Mononuclear cell (primary cell): ENCODE results near the gene SCAMP3. TPM values are rescaled to one million over a fixed set of nuclear protein-coding genes. Genes with fewer than 3 reads are reported as not detected.
"Not testable (repeated sequence)": the region's sequence is repeated elsewhere in the genome, so short reads cannot be mapped to it uniquely, and the experiment has no call there.

Experiments used
- H3K27me3 ChIP-seq: 2 replicates; pipeline ENCODE4 v1.6.0; 2011; ENCODE audit warnings: low read length, control low read depth; ENCODE audit not compliant: insufficient read depth
- H3K4me1 ChIP-seq: 2 replicates; pipeline ENCODE4 v1.5.1; 2011; ENCODE audit warnings: mild to moderate bottlenecking, low read length, control low read depth; ENCODE audit not compliant: insufficient read depth
- H3K4me3 ChIP-seq: 2 replicates; pipeline ENCODE4 v1.5.1; 2011; ENCODE audit warnings: mild to moderate bottlenecking, low read length, moderate library complexity
- H3K9me3 ChIP-seq: 2 replicates; pipeline ENCODE4 v1.5.1; 2011; ENCODE audit warnings: low read depth, mild to moderate bottlenecking, control low read depth, low read length
- total RNA-seq: library from RNA; depleted of rRNA; stranded (reverse); fragments of >200 nt; gene quantifications from one replicate; pipeline ENCODE4 v1.2.3, GENCODE V29; 2012

SCAMP3 gene
- total RNA-seq, 1 donor, result 17.9 TPM

DNA sequence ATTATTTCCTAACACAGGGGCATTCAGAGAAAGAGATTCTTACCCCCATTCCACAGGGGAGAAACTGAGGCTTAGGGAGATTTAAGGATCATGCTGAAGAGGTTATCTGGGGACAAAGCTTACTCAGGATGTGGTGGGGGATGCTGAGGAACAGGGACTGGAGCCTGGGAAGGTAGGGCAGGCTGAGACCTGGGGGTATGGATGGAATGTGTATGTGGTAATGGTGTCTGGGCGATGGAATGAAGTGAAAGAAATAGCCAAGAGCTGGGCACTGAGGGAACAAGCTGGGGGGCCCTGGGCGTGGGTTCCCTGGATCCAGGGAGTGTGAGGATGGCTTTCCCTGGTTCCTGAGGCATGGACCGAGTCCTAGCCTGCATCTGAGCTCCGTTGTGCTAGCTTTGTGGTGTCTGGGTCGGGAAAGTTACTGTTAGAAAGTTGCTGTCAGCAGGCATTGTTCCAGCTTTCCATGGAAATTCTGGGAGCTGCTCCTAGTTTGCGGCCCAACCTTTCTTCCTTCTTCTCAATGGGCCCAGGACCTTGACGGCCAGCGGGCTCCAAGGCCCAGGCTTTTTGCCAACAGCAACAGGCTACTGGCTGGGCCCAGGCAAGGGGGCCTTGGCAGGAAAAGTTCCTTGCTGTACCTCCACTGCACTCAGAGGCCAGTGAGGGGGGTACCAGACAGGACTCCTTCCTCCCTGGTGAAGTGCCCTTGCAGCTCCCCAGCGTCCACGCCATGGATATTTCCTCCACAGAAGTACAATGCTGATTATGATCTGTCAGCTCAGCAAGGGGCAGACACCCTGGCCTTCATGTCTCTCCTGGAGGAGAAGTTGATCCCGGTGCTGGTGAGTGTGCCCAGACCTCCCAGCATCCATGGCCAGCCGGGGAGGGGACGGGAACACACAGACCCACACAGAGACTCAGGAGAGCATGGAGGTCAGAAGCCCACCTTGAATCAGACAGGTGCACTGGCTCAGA lies 29.9 kb downstream of the SCAMP3 start:
- peaks cover 25% of the 10 kb centered on the region for H3K4me1 ChIP-seq
- H3K4me3 ChIP-seq, H3K27me3 ChIP-seq, H3K9me3 ChIP-seq: not testable (repeated sequence)

DNA sequence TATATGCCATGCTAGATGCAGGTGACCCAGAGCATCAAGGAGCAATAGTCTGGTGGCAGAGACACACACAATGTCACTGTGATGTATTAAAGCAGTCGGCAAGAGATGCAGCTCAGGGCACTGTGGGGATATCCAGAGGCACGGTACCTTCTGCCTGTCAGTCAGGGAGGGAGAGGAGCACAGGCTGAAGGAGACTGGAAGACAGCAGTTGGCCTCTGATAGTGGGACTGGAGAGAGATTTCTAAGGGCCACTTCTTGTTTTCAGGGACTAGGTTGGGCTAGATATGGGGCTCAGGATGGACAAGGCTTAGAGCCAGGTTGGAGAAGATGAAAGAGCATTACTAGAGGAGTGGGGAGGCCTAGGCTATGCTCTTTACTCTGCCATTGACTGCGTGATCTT lies 30.9 kb downstream of the SCAMP3 start:
- not testable (repeated sequence) for H3K27me3 ChIP-seq, H3K9me3 ChIP-seq, H3K4me3 ChIP-seq
- H3K4me1 ChIP-seq, result peaks cover 25% of the 10 kb centered on the region

DNA sequence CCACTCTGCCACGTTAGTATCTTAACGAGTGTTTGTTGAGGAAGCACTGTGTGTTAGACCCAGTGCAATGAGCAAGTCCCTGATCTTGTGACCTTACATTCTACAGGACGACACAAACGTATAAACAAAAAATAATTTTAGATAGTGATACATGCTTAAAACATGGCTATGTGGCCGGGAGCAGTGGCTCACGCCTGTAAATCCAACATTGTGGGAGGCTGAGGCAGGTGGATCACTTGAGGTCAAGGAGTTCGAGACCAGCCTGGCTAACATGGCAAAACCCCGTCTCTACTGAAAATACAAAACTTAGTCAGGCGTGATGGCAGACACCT lies 34.1 kb downstream of the SCAMP3 start:
- Histone ChIP-seq H3K4me3 (peak overlapping the region; percentile 51), H3K9me3 (no peaks in the 10 kb centered on the region), H3K4me1 (peaks cover 48% of the 10 kb centered on the region), H3K27me3 (no peaks in the 10 kb centered on the region)

DNA sequence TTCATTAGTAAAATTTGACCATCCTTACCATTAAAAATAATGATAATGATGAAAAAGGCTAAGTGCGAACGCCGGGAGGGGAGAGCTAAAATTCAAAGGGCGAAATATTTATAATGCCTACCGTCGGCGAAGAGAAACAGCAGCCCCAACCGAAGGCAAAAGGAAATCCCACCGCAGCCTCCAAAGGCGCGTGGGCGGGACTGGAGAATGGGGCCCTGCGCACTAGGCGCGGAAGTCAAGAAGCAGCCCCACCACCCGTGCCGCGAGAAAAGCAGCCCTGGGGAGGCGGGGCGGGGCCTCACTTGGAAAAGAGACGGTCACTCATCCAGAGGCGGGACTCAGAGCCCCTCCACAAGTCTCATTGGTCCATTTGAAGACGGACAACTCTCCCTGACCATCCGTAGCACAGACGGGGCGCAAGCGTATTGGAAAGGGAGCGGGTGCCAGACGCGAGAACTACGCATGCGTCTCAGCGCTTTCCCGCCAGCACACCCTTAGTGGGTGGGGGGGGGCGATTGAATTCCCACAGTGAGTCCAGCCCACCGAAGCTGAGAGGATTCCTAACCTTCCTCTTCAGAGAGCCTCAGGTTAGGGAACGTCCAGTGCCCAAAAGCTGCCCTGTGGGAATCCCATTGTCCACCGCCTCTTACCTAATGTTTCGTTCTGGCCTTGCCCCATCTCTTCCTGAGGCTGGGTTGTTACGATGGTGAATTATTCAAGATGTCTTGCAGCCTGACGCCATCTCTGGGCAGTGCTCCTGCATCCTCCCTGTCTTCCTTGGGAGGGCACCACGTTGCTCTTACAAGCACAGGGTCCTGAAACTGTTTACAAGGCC lies 34.7 kb downstream of the SCAMP3 start:
- H3K4me3 ChIP-seq, result peak overlapping the region; percentile 51
- H3K9me3 ChIP-seq, result no peaks in the 10 kb centered on the region
- H3K27me3 ChIP-seq, result no peaks in the 10 kb centered on the region
- H3K4me1 ChIP-seq, result peaks cover 54% of the 10 kb centered on the region

DNA sequence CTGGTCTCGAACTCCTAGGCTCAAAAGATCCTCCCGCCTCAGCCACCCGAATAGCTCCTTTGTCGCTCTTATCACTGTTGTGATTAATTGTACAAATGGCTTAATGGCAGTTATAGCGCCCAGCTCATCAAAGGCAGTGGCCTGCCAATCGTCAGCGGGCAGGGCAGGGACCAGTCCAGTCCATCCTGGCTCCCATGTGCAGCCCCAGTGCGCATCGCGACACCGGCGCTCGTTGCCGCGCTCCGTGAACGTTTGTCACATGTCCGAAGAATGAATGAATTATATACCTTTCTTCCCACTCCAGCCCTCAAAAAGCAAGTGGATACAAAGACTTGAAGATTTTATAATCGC lies 35.3 kb downstream of the SCAMP3 start:
- Histone ChIP-seq H3K4me3 (peak overlapping the region; percentile 51), H3K4me1 (peaks cover 60% of the 10 kb centered on the region), H3K27me3 (no peaks in the 10 kb centered on the region), H3K9me3 (no peaks in the 10 kb centered on the region)

DNA sequence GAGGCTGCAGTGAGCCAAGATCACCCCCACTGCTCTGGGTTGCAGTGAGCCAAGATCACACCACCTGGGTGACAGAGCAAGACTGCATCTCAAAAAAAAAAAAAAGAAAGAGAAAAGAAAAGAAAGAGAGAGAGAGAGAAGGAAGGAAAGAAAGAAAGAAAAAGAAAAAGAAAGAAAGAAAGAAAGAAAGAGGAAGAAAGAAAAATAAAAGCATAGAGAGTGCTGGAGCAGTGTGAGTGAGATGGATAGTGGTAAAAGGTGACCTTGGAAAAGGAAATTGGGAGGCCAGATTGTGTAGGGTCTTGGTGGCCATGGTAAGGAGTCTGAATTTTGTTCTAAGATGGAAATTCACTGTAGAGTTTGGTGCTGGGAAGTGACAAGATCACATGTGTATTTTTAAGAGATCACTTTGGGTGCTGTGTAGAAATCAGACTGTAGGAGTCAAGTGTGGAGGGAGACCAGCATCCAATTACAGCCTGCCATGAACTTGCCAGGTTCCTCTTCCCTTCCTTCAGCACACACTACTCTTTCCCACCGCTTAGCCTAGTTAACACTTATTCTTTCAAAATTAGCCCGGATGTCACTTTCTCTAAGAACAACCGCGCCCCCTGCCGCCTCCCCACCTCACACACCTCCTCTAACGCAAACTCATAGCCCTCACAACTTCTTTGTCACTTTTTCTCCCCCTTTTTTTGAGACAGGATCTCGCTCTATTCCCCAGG lies 35.8 kb downstream of the SCAMP3 start:
- H3K9me3 ChIP-seq, result no peaks in the 10 kb centered on the region
- H3K4me3 ChIP-seq, result peak overlapping the region; percentile 51
- H3K4me1 ChIP-seq, result peaks cover 64% of the 10 kb centered on the region
- no peaks in the 10 kb centered on the region for H3K27me3 ChIP-seq

DNA sequence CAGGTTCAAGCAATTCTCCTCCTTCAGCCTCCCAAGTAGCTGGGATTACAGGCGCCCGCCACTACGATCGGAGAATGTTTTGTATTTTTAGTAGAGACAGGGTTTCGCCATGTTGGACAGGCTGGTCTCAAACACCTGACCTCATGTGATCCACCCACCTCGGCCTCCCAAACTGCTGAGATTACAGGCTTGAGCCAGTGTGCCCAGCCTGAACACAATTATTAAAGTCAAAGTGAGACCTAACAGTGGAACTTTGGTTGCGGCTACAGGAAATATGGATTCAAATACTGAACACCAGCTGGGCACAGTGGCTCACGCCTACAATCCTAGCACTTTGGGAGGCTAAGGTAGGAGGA lies 36.8 kb downstream of the SCAMP3 start:
- H3K4me3 ChIP-seq, H3K9me3 ChIP-seq, H3K27me3 ChIP-seq: not testable (repeated sequence)
- H3K4me1 ChIP-seq, result peaks cover 73% of the 10 kb centered on the region

DNA sequence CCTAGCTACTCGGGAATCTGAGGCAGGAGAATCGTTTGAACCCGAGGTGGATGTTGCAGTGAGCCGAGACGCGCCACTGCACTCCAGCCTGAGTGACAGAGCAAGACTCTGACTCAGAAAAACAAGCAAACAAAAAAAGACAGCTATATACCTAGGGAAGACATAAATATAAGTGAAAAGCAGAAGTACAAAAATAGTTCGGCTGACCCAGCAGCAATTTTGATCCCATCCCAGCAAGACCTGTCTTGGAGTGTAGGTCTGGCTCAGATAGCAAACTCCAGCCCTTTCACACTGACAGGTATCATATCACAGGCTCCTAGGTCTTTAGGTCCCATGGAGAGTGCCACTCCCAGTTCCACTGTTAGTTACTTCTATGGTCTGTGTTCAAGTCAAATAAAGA lies 39.1 kb downstream of the SCAMP3 start:
- Histone ChIP-seq H3K4me1 (peaks cover 87% of the 10 kb centered on the region), H3K27me3 (no peaks in the 10 kb centered on the region), H3K9me3 (no peaks in the 10 kb centered on the region), H3K4me3 (no peak overlapping the region)

DNA sequence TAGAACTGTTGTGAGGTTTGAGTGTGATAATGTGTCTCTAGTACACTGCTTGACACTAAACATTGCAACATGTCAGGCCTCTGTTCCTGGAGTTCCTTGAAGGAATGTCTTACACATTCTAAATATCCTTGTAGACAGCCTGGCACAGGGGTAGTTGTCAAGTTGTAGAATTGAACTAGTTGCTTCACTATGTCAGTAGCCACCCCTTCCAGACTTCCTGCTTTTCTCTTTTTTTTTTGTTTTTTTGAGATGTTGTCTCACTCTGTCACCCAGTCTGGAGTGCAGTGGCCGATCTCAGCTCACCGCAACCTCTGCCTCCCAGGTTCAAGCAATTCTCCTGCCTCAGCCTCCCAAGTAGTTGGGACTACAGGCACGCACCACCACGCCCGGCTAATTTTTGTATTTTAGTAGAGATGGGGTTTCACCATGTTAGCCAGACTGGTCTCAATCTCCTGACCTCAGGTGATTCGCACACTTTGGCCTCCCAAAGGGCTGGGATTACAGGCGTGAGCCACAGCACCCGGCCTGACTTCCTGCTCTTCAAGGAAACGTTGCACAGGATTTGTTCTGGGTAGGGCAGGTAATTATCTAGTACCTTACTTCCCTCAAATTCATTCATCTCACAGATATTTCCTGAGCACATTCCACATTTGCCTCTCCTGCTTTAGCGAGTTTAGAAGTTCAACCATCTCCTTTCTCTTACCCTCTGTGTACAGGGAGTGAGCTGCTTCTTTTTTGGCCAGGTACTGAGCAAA lies 41.8 kb downstream of the SCAMP3 start:
- H3K4me3 ChIP-seq, H3K27me3 ChIP-seq, H3K9me3 ChIP-seq: not testable (repeated sequence)
- H3K4me1 ChIP-seq, result peaks cover 69% of the 10 kb centered on the region

DNA sequence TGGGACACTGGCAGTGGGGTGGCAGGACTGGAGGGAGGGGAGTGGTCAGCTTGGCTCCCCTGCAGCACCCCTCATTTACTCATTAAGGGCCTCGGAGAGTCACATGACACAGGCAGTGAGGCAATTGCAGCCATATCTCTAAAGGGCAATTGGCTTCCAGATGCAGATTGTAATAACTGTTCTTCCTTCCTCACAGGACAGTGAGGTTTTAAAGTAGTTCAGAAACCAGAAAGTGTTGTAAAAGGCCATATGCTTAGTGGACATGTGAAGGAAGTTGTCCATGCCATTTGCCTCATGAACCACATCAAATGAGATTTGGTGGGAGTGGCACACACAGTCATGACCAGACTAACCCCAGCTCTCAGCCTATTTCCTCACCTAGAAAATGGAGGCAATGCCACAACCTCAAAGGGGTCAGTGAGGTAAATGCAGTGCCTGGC lies 42.5 kb downstream of the SCAMP3 start:
- no peaks in the 10 kb centered on the region for H3K9me3 ChIP-seq
- no peak overlapping the region for H3K4me3 ChIP-seq
- peaks cover 67% of the 10 kb centered on the region for H3K4me1 ChIP-seq

GRCh38 chr1:155218854-155219591 lies 43.1 kb downstream of the SCAMP3 start:
- Histone ChIP-seq H3K27me3 (no peaks in the 10 kb centered on the region), H3K4me3 (no peak overlapping the region), H3K4me1 (peaks cover 61% of the 10 kb centered on the region), H3K9me3 (no peaks in the 10 kb centered on the region)

More for the DNA sequence above, 42.5 kb downstream of the SCAMP3 start:
- no peaks in the 10 kb centered on the region for H3K27me3 ChIP-seq

- H3K4me1 ChIP-seq, result peaks cover 44% of the 10 kb centered on the region
- not testable (repeated sequence) for H3K9me3 ChIP-seq
Measured at GRCh38 chr1:155214702-155215101, 47.5 kb downstream of the SCAMP3 start.

GRCh38 chr1:155212051-155212440 lies 50.1 kb downstream of the SCAMP3 start:
- H3K27me3 ChIP-seq, H3K9me3 ChIP-seq: not testable (repeated sequence)
- H3K4me1 ChIP-seq, result peaks cover 52% of the 10 kb centered on the region

More at GRCh38 chr1:155214702-155215101, 47.5 kb downstream of the SCAMP3 start:
- H3K4me3 ChIP-seq, H3K27me3 ChIP-seq: not testable (repeated sequence)

More at GRCh38 chr1:155212051-155212440, 50.1 kb downstream of the SCAMP3 start:
- H3K4me3 ChIP-seq, result not testable (repeated sequence)
